Activated CD4-positive, alpha-beta memory T cell treated with anti-CD3 and anti-CD28 coated beads for 36 hours (primary cell): ENCODE results near the gene MYLK4. TPM values are rescaled to one million over a fixed set of nuclear protein-coding genes. Genes with fewer than 3 reads are reported as not detected.

Experiments
- CTCF ChIA-PET: fragments of 350-600 bp; sonication (Branson Sonifier 250); formaldehyde crosslinking; loops from one replicate; lab custom pipeline; 2021; ENCODE audit warnings: antibody characterized with exemption, inconsistent platforms; lab: Charles Lee
- POLR2A ChIA-PET: fragments of 350-600 bp; sonication (Branson Sonifier 250); formaldehyde crosslinking; loops from one replicate; lab custom pipeline; 2021; ENCODE audit warnings: antibody characterized with exemption; lab: Charles Lee
- DNase-seq: peaks from one replicate; pipeline ENCODE4 v3.0.0-alpha.2; 2020
- H3K27ac Mint-ChIP-seq: one replicate; pipeline ENCODE4 v1.8.0; 2021; ENCODE audit warnings: mixed read lengths
- H3K27me3 Mint-ChIP-seq: one replicate; pipeline ENCODE4 v1.8.0; 2021; ENCODE audit warnings: mixed read lengths
- H3K36me3 Mint-ChIP-seq: one replicate; pipeline ENCODE4 v1.8.0; 2021; ENCODE audit warnings: mixed read lengths
- H3K4me1 Mint-ChIP-seq: one replicate; pipeline ENCODE4 v1.8.0; 2021; ENCODE audit warnings: low read depth, mixed read lengths
- H3K4me3 Mint-ChIP-seq: one replicate; pipeline ENCODE4 v1.8.0; 2021; ENCODE audit warnings: mild to moderate bottlenecking, mixed read lengths
- H3K9me3 Mint-ChIP-seq: one replicate; pipeline ENCODE4 v1.8.0; 2021; ENCODE audit warnings: mixed read lengths
- intact Hi-C: fragments of 100-400 bp; cut with micrococcal nuclease; formaldehyde crosslinking; loops from one replicate; pipeline ENCODE4 v1.15.1; 2023
- total RNA-seq, 2 experiments: library from RNA; stranded (reverse); gene quantifications; one replicate each; pipeline ENCODE4 v1.2.3, GENCODE V29; 2021

MYLK4 gene
- total RNA-seq, 2 experiments from 2014 or later, result 0.05 to 0.07 TPM

DNA sequence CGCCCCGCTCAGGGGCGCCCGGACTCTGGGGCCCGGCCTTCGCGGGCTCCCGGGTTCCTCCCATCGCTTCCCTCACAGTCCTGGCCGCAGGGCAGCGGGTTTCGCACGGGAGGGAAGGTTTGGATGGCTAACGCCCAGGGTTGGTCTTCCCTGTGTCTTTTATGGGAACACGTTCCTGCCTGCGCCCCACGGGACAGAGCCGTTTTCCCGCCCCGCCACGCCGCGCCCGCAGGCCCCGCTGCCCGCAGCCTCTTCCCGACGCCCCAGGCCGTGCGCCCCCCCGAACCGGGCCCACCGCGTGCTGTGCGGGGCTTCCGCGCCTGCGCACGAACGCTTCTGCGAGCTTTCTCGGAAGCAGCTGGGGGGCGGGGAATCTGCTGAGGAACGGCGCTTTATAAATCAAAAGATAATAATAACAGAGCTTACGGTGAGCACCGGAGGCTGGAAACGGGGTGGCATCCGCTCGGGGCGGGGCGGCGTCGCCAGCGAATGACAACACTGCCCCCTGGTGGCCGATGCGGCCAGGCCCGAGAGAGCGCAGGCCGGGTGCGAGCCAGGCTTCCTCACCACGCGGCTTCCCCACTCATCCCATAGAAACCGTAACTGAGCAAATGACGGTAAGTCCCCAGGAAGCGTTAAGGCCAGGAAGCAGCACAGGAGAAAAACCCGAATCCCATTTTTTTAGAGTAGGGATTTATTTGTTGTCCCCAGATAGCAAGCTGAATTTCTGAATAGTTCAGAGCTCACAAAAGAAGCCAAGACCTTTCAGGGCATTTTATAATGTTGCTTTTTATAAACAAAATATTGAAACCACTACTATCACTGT is 116.4 kb downstream of the MYLK4 start:
- H3K4me1 Mint-ChIP-seq, result peaks cover 5% of the 10 kb centered on the region
- H3K9me3 Mint-ChIP-seq, result no peaks in the 10 kb centered on the region
- H3K4me3 Mint-ChIP-seq, result peak overlapping the region; percentile 57
- intact Hi-C loops, result loop anchor here (1.0 to 10.0 kb wide), 7 partner anchors 92 to 1038 kb away; partner anchors contain the start of gene MYLK4
- ChIA-PET CTCF (interaction anchor here (0.6 to 5.9 kb wide), 88 partner anchors 9 to 1197 kb away, joined by 3 to 68 read pairs (median 4); partner anchors contain the start of gene MYLK4), POLR2A (no interaction called here)
- DNase-seq, result peak; percentile 86
- H3K27me3 Mint-ChIP-seq, result peaks cover 27% of the 10 kb centered on the region
- H3K36me3 Mint-ChIP-seq, result no peaks in the 10 kb centered on the region
- H3K27ac Mint-ChIP-seq, result no peak overlapping the region

DNA sequence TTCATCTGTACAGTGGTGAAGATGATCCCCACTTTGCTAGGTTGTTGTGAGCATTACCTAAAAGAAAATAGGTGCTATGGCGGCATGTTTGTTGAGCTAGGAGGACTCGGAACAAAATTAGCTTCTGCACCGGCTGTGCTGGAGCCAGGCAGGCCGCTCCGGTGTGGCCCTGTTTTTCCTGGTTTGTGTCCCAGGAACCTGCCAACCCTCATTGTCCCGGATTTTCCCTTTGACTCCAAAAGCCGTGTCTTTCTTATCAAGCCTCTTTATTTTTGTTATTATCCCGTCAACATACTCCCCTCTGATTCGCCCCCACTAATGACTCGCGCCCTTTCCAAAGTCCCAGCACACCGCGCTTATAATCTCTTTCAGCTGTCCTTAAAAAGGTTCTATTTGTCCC is 117.0 kb downstream of the MYLK4 start:
- Mint-ChIP-seq H3K9me3 (no peaks in the 10 kb centered on the region), H3K4me3 (peak overlapping the region; percentile 31), H3K27ac (no peak overlapping the region), H3K4me1 (peaks cover 5% of the 10 kb centered on the region), H3K27me3 (peaks cover 23% of the 10 kb centered on the region), H3K36me3 (no peaks in the 10 kb centered on the region)
- CTCF ChIA-PET, result interaction anchor here (0.6 to 5.9 kb wide), 68 partner anchors 8 to 1196 kb away, joined by 3 to 68 read pairs (median 4); partner anchors contain the start of gene MYLK4
- intact Hi-C loops, result loop anchor here (1.0 to 10.0 kb wide), 7 partner anchors 91 to 1037 kb away; partner anchors contain the start of gene MYLK4
- POLR2A ChIA-PET, result interaction anchor here (0.6 kb wide), 1 partner anchor 1057 kb away, joined by 3 read pairs; no protein-coding TSS in a partner anchor
- no peak for DNase-seq

DNA sequence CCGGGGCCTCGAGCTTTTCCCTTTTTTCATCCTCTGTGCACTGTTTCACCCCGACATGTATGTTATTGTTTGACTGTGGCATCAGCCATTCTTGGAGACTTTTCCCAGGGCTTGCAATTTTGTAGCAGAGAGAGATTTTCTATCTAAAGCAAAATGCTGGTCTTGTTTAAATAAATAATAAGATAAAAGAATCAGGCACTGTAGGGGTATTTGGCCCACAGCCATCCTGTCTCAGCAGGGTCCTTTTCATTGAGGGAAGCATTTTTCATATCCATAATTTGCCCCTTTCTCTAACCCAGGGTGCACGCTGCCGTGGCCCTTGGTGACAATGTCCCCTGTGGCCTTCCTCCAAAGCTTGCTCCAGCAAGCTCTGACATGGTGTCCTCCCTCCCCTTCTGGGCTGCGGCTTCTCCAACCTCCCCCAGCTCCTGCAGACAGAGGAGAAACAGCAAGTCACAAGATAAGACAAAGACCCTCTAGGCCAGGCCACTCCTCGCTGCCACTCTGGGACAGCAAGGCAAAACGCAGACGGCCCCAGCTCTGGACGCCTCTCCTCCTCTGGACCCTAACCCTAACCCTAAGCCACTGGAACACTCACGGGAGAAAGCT is 117.6 kb downstream of the MYLK4 start:
- CTCF ChIA-PET, result interaction anchor here (0.7 to 5.9 kb wide), 10 partner anchors 13 to 1036 kb away, joined by 3 to 68 read pairs (median 7); no protein-coding TSS in a partner anchor
- Mint-ChIP-seq H3K36me3 (no peaks in the 10 kb centered on the region), H3K4me3 (no peak overlapping the region), H3K27me3 (peaks cover 16% of the 10 kb centered on the region), H3K27ac (no peak overlapping the region), H3K9me3 (no peaks in the 10 kb centered on the region), H3K4me1 (peaks cover 5% of the 10 kb centered on the region)
- intact Hi-C loops, result loop anchor here (5.0 to 10.0 kb wide), 5 partner anchors 91 to 448 kb away; partner anchors contain the start of gene MYLK4
- DNase-seq, result no peak
- POLR2A ChIA-PET, result interaction anchor here (0.6 kb wide), 1 partner anchor 1058 kb away, joined by 3 read pairs; no protein-coding TSS in a partner anchor

DNA sequence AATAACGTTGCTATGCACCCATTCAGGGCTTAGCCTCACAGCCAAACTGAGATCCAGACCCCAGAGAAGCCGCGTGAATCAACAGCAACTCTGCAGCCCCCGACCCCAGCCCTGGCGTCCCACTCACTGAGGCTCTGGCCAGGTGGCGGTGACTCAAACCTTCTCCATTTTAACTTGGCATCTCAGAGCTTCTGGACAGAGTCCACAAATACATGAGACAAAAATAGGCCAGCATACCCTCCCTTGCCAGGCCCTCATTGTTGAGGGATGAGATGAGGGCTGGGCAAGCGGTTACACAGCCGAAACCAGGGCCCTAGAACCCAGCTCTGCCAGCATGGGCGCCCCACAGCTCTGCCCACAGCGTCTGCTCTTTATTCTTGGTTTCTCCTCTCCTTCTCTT is 118.4 kb downstream of the MYLK4 start:
- Mint-ChIP-seq H3K4me3 (no peak overlapping the region), H3K36me3 (no peaks in the 10 kb centered on the region), H3K9me3 (no peaks in the 10 kb centered on the region), H3K27me3 (peaks cover 16% of the 10 kb centered on the region), H3K4me1 (peaks cover 5% of the 10 kb centered on the region), H3K27ac (no peak overlapping the region)
- ChIA-PET POLR2A (no interaction called here), CTCF (interaction anchor here (0.7 to 5.9 kb wide), 6 partner anchors 20 to 1036 kb away, joined by 3 to 68 read pairs (median 4); no protein-coding TSS in a partner anchor)
- intact Hi-C loops, result loop anchor here (5.0 to 10.0 kb wide), 5 partner anchors 90 to 448 kb away; partner anchors contain the start of gene MYLK4
- no peak for DNase-seq

DNA sequence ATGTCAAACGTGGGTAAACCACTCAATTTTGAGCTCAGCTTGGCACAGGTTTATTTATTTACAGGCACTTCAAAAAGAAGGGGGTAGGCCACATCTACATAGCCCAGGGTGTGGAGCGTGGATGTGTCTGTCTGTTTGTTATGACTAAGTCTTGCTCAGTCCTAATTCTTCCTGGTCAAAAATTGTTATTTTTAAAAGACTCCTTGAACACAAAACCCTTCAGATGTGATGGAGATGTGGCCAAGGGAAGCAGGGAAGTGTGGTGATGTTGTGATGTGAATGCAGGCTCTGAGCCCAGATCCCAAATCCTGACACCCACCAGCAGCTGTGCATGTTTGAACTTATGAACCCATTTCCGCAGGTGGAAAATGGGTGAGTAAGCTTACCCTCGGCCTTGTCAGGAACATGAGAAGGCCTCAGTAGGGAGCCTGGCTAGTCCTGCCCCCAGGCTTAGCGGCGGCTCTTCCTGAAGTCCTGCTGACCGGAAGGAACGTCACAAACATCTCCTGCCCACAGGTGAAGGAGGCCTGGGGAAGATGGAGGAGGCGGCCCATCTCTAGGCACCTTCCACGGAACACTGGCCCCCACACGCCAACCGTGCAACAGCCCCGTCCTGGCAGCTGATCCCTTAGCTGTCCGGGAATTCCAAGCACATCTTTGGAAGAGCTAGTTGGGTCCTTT is 119.7 kb downstream of the MYLK4 start:
- peaks cover 5% of the 10 kb centered on the region for H3K4me1 Mint-ChIP-seq
- H3K9me3 Mint-ChIP-seq, result no peaks in the 10 kb centered on the region
- ChIA-PET POLR2A (no interaction called here), CTCF (interaction anchor here (1.1 to 5.9 kb wide), 2 partner anchors 182 to 1034 kb away, joined by 3 to 68 read pairs; no protein-coding TSS in a partner anchor)
- H3K4me3 Mint-ChIP-seq, result no peak overlapping the region
- no peak for DNase-seq
- H3K36me3 Mint-ChIP-seq, result no peaks in the 10 kb centered on the region
- intact Hi-C loops, result loop anchor here (5.0 to 10.0 kb wide), 5 partner anchors 89 to 446 kb away; partner anchors contain the start of gene MYLK4
- no peak overlapping the region for H3K27ac Mint-ChIP-seq
- peaks cover 5% of the 10 kb centered on the region for H3K27me3 Mint-ChIP-seq

DNA sequence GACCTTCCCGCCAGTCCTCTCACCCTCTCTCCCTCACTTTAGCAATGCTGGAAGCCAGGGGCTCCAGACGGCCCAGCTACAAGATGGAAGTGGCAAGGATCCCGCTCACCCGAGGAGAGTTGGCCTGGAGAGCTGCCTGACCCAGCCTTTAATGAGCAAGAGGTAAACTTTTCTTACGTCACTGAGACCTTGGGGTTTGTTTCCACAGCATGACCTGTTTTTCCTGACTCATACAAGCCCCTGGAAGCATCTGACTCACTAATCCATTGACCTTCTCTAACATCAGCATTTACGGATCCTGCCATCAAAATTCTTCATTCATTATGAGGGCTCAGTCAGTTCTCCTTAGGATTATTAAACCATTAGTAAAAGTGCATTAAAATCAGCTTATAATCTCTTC is 120.4 kb downstream of the MYLK4 start:
- Mint-ChIP-seq H3K9me3 (no peaks in the 10 kb centered on the region), H3K4me1 (peaks cover 5% of the 10 kb centered on the region), H3K27me3 (peaks cover 5% of the 10 kb centered on the region), H3K4me3 (no peak overlapping the region), H3K27ac (no peak overlapping the region), H3K36me3 (no peaks in the 10 kb centered on the region)
- ChIA-PET CTCF (interaction anchor here (1.1 kb wide), 1 partner anchor 181 kb away, joined by 3 read pairs; no protein-coding TSS in a partner anchor), POLR2A (no interaction called here)
- DNase-seq, result no peak
- intact Hi-C loops, result loop anchor here (5.0 to 10.0 kb wide), 5 partner anchors 88 to 446 kb away; partner anchors contain the start of gene MYLK4

DNA sequence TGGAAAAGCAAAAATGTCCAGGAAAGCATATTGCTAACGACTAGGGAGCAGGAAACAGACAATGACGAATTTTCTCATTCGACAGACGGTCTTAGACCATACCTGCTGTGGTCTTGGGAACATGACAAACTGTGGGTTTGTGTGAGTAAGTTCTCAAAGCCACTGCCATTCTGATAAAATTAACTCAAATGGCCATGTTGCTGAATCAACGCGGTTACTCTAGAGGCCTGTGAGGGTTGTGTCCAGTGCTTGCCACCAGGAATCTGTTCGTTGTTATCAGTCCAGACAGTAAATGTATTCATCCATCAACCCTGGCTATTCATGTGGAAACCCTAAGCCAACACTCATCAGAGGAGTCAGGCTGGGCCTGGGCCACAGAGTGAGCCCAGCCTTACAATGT is 124.3 kb downstream of the MYLK4 start:
- no peak overlapping the region for H3K27ac Mint-ChIP-seq
- H3K27me3 Mint-ChIP-seq, result no peaks in the 10 kb centered on the region
- H3K36me3 Mint-ChIP-seq, result no peaks in the 10 kb centered on the region
- H3K4me3 Mint-ChIP-seq, result no peak overlapping the region
- ChIA-PET POLR2A (no interaction called here), CTCF (interaction anchor here (2.0 kb wide), 1 partner anchor 8 kb away, joined by 9 read pairs; no protein-coding TSS in a partner anchor)
- no peak for DNase-seq
- intact Hi-C loops, result no loop called here
- no peaks in the 10 kb centered on the region for H3K4me1 Mint-ChIP-seq
- H3K9me3 Mint-ChIP-seq, result no peaks in the 10 kb centered on the region

DNA sequence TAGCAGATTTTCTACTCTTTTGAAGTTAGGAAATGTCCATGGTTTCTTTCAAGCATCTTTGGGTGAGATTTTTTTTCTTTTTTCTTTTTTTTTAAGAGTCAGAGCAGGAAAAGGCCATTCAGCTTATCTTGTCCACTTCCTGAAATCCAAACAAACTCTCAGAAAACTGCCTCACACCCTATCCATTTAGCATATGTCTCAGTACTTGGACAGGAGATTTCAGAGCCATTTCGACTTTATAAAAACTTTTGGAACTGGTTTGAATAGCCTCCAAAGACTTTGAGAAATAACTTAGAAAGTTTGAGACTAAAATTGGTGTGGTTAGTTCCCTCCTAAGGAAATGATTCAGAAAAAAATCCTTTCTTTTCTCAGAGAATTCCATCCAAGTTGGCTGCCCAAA is 125.1 kb downstream of the MYLK4 start:
- Mint-ChIP-seq H3K4me1 (no peaks in the 10 kb centered on the region), H3K4me3 (no peak overlapping the region), H3K9me3 (no peaks in the 10 kb centered on the region), H3K27me3 (no peaks in the 10 kb centered on the region), H3K27ac (no peak overlapping the region), H3K36me3 (no peaks in the 10 kb centered on the region)
- ChIA-PET CTCF (interaction anchor here (2.0 kb wide), 1 partner anchor 9 kb away, joined by 9 read pairs; no protein-coding TSS in a partner anchor), POLR2A (no interaction called here)
- DNase-seq, result no peak
- intact Hi-C loops, result no loop called here

DNA sequence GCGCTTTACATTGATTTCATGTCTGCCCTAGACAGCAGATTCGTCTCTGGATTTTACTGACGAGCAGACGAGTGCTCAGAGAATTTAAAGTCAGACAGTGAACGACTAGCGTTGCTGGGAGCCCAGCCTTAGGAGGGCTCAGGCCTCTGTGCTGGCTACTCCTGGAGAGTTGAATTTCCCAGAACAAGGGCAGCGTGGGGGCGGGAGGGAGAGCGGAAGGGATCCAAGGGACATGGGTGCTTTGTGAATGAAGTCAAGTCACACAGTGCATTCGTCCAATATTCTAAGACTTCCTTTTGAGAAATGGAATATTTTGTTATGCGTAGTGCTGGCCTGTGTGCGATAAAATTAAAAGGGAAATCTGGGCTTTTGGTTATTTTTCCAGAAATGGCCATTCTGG is 126.5 kb downstream of the MYLK4 start:
- intact Hi-C loops, result no loop called here
- Mint-ChIP-seq H3K27ac (no peak overlapping the region), H3K9me3 (no peaks in the 10 kb centered on the region), H3K36me3 (no peaks in the 10 kb centered on the region), H3K27me3 (peaks cover 9% of the 10 kb centered on the region), H3K4me1 (no peaks in the 10 kb centered on the region), H3K4me3 (no peak overlapping the region)
- DNase-seq, result no peak
- POLR2A ChIA-PET, result no interaction called here
- CTCF ChIA-PET, result interaction anchor here (0.9 to 2.0 kb wide), 2 partner anchors 11 kb away, joined by 3 to 9 read pairs; no protein-coding TSS in a partner anchor

DNA sequence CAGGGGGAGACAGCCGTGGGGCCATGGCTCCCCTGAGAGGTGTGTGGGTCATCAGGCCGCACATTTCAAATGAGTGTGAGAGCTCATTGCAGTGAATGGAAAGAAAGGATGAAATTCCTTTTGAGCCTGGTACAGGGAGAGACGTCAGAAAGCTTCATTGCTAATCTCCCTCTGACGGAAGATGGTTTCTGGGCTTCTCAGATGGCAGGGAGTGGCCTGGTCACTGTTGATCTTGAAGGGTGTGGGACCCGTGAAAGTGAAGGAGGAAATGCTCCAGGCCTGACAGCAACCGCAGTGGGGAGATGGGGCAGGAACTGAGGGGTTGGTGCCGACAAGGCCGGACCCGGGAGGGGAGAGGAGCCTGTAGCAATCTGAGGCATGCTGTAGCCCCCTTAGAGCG is 127.4 kb downstream of the MYLK4 start:
- H3K4me1 Mint-ChIP-seq, result no peaks in the 10 kb centered on the region
- no peak overlapping the region for H3K4me3 Mint-ChIP-seq
- H3K36me3 Mint-ChIP-seq, result no peaks in the 10 kb centered on the region
- no peaks in the 10 kb centered on the region for H3K9me3 Mint-ChIP-seq
- intact Hi-C loops, result no loop called here
- no peak overlapping the region for H3K27ac Mint-ChIP-seq
- ChIA-PET CTCF (interaction anchor here (0.7 to 0.9 kb wide), 2 partner anchors 11 to 12 kb away, joined by 3 to 5 read pairs; no protein-coding TSS in a partner anchor), POLR2A (no interaction called here)
- H3K27me3 Mint-ChIP-seq, result peaks cover 13% of the 10 kb centered on the region
- DNase-seq, result no peak

DNA sequence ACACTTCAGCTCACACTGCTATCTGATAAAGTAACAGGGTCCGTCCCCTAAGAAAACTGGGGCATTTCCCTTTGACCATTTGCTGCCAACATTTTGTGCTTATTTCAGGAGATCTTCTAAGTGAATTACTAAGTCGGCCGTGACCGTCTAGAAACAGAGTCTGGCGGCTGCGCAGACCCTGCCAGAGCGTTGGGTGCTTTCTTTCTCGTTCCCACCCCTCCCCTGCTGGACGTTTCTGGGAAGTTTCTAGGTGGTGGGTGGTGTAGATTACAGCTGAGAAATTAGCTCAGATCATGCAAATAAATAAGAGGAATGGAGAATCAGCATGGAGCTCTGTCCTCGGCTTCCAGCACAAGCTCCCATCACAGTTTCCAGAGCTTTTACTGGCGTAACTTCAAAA is 128.1 kb downstream of the MYLK4 start:
- no peak for DNase-seq
- ChIA-PET CTCF (interaction anchor here (0.7 to 1.4 kb wide), 2 partner anchors 11 to 12 kb away, joined by 3 to 5 read pairs; no protein-coding TSS in a partner anchor), POLR2A (no interaction called here)
- Mint-ChIP-seq H3K4me3 (no peak overlapping the region), H3K4me1 (no peaks in the 10 kb centered on the region), H3K27me3 (peaks cover 15% of the 10 kb centered on the region), H3K36me3 (no peaks in the 10 kb centered on the region), H3K9me3 (no peaks in the 10 kb centered on the region), H3K27ac (no peak overlapping the region)
- intact Hi-C loops, result no loop called here
